ENCODE measurements around the gene XXYLT1. TPM values are rescaled to one million over a fixed set of nuclear protein-coding genes. Genes with fewer than 3 reads are reported as not detected.

The XXYLT1 gene
- total and polyA plus RNA-seq, 9 of the 15 experiments (the other 6 are each of a cell fraction or from before 2014, with no cell fraction given), result 1.9 to 18.9 (median 15.0) TPM

DNA sequence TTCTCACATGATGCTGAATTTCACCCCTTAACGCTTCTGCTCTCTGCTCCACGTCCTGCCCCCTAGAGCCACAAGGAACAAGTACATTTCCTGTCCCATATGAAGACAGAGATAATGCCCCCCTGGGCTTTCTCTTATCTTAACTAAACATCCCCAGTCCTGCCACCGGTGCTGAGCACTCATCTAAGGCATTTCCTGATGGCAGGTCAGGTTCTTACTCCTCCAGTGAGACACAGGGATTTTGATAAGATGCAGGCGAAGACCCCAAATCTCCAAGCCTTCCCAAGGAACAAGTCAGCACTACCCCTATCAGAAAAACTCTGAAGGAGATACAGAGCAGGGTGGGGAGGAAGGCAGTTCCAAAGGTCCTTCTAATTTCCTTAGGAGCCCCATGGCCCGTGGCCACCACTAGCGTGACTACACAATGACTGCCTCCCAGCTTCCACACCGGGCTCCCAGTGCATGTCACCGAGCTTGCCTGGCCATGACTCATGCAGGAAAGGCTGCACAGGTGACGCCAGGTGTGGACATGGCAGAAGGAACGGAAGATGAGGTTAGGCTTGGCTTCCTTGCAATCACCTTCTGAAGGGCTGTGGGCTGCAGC is 152.9 kb downstream of the XXYLT1 start (continued):
- TF ChIP-seq, protein P1, sequence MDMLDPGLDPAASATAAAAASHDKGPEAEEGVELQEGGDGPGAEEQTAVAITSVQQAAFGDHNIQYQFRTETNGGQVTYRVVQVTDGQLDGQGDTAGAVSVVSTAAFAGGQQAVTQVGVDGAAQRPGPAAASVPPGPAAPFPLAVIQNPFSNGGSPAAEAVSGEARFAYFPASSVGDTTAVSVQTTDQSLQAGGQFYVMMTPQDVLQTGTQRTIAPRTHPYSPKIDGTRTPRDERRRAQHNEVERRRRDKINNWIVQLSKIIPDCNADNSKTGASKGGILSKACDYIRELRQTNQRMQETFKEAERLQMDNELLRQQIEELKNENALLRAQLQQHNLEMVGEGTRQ (CRISPR knock-in tag; IDR thresholded peaks at IDR 0.05), result no peak
- TF ChIP-seq ZKSCAN1 (IDR thresholded peaks at IDR 0.05; ENCODE audit: low read depth, low read length), result no peak
- TF ChIP-seq TARDBP (IDR thresholded peaks at IDR 0.05), result no peak
- TF ChIP-seq FOXJ2 (tag; IDR thresholded peaks at IDR 0.05), result no peak
- TF ChIP-seq ZNF717 (CRISPR knock-in tag; IDR thresholded peaks at IDR 0.05), result no peak
- no peak for TF ChIP-seq MCM2 (IDR thresholded peaks at IDR 0.05; ENCODE audit: low read depth)
- TF ChIP-seq TRIM28 (IDR thresholded peaks at IDR 0.05), result no peak
- no peak for TF ChIP-seq RB1 (IDR thresholded peaks at IDR 0.05; ENCODE audit: low read depth)
- TF ChIP-seq ZFP30 (CRISPR knock-in tag; IDR thresholded peaks at IDR 0.05; ENCODE audit: borderline replicate concordance), result no peak
- TF ChIP-seq, protein P2, sequence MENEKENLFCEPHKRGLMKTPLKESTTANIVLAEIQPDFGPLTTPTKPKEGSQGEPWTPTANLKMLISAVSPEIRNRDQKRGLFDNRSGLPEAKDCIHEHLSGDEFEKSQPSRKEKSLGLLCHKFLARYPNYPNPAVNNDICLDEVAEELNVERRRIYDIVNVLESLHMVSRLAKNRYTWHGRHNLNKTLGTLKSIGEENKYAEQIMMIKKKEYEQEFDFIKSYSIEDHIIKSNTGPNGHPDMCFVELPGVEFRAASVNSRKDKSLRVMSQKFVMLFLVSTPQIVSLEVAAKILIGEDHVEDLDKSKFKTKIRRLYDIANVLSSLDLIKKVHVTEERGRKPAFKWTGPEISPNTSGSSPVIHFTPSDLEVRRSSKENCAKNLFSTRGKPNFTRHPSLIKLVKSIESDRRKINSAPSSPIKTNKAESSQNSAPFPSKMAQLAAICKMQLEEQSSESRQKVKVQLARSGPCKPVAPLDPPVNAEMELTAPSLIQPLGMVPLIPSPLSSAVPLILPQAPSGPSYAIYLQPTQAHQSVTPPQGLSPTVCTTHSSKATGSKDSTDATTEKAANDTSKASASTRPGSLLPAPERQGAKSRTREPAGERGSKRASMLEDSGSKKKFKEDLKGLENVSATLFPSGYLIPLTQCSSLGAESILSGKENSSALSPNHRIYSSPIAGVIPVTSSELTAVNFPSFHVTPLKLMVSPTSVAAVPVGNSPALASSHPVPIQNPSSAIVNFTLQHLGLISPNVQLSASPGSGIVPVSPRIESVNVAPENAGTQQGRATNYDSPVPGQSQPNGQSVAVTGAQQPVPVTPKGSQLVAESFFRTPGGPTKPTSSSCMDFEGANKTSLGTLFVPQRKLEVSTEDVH (IDR thresholded peaks at IDR 0.05; ENCODE audit: low read depth, partially characterized antibody), result no peak
- TF ChIP-seq, protein P3, sequence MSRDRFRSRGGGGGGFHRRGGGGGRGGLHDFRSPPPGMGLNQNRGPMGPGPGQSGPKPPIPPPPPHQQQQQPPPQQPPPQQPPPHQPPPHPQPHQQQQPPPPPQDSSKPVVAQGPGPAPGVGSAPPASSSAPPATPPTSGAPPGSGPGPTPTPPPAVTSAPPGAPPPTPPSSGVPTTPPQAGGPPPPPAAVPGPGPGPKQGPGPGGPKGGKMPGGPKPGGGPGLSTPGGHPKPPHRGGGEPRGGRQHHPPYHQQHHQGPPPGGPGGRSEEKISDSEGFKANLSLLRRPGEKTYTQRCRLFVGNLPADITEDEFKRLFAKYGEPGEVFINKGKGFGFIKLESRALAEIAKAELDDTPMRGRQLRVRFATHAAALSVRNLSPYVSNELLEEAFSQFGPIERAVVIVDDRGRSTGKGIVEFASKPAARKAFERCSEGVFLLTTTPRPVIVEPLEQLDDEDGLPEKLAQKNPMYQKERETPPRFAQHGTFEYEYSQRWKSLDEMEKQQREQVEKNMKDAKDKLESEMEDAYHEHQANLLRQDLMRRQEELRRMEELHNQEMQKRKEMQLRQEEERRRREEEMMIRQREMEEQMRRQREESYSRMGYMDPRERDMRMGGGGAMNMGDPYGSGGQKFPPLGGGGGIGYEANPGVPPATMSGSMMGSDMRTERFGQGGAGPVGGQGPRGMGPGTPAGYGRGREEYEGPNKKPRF (IDR thresholded peaks at IDR 0.05; ENCODE audit: low read depth, low read length), result no peak
- no peak for TF ChIP-seq TFAM (CRISPR knock-in tag; conservative IDR thresholded peaks at IDR 0.05)
- no peak for TF ChIP-seq NR4A1 (CRISPR knock-in tag; IDR thresholded peaks at IDR 0.05)
- TF ChIP-seq NR4A1 (tag; IDR thresholded peaks at IDR 0.05), result no peak
- TF ChIP-seq, protein P4, sequence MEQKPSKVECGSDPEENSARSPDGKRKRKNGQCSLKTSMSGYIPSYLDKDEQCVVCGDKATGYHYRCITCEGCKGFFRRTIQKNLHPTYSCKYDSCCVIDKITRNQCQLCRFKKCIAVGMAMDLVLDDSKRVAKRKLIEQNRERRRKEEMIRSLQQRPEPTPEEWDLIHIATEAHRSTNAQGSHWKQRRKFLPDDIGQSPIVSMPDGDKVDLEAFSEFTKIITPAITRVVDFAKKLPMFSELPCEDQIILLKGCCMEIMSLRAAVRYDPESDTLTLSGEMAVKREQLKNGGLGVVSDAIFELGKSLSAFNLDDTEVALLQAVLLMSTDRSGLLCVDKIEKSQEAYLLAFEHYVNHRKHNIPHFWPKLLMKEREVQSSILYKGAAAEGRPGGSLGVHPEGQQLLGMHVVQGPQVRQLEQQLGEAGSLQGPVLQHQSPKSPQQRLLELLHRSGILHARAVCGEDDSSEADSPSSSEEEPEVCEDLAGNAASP (IDR thresholded peaks at IDR 0.05), result no peak
- peak; percentile 25 to 66; a peak in 1 of 4 replicates for TF ChIP-seq MAZ (CRISPR knock-in tag; conservative IDR thresholded peaks at IDR 0.05 in 1 of 2, IDR thresholded peaks at IDR 0.05 in 1 of 2)
- TF ChIP-seq POU5F1 (IDR thresholded peaks at IDR 0.05; ENCODE audit: borderline replicate concordance, low read depth, low read length, partially characterized antibody), result no peak
- TF ChIP-seq CHCHD3 (CRISPR knock-in tag; IDR thresholded peaks at IDR 0.05), result no peak
- no peak for TF ChIP-seq SMARCB1 (IDR thresholded peaks at IDR 0.05; ENCODE audit: insufficient read length, low read depth)
- TF ChIP-seq SPI1 (IDR thresholded peaks at IDR 0.05; ENCODE audit: borderline replicate concordance, low read depth, low read length), result no peak
- no peak for TF ChIP-seq ZNF668 (CRISPR knock-in tag; IDR thresholded peaks at IDR 0.05)
- peak; percentile 96 for TF ChIP-seq DPF2 (IDR thresholded peaks at IDR 0.05)
- no peak for TF ChIP-seq FOS (IDR thresholded peaks at IDR 0.05; ENCODE audit: extremely low read depth, insufficient read length)
- no peak for TF ChIP-seq ZNF121 (CRISPR knock-in tag; conservative IDR thresholded peaks at IDR 0.05)

Measured in K562 (cell line).